Inflammatory macrophage treated with lipopolysaccharide for 1 hour (primary cell): ENCODE data around the gene SLC17A7.
"Not testable (repeated sequence)": the region's sequence is repeated elsewhere in the genome, so short reads cannot be mapped to it uniquely, and the experiment has no call there.

ENCODE experiments used
- DNase-seq, 2 donors: peaks; one replicate each; pipeline ENCODE4 v3.0.0-alpha.2; 2020 to 2022

SLC17A7 gene

GRCh38 chr19:49441210-49441959 lies at the start of gene SLC17A7:
SLC17A7 (minus strand) TSS chr19:49441527; CDS start chr19:49441379, 148 bp downstream.
- peak in 1 of 2 donors; percentile 49 for DNase-seq

GRCh38 chr19:49490287-49491029 lies 49.1 kb upstream of the SLC17A7 start:
- no peak for DNase-seq

- DNase-seq = no peak
Measured at GRCh38 chr19:49489601-49490167, 48.4 kb upstream of the SLC17A7 start.

GRCh38 chr19:49488863-49489537 lies 47.7 kb upstream of the SLC17A7 start:
- DNase-seq = no peak

- DNase-seq = no peak
Measured at GRCh38 chr19:49488046-49488862, 46.9 kb upstream of the SLC17A7 start.

- peak; percentile 99 to 100 for DNase-seq
Measured at GRCh38 chr19:49487277-49488045, 46.1 kb upstream of the SLC17A7 start, which contains the start of gene RPL13A. RPL13A (plus strand) TSS chr19:49487608; CDS start chr19:49487630, 22 bp downstream.

GRCh38 chr19:49486710-49487276 lies 45.5 kb upstream of the SLC17A7 start:
- DNase-seq = no peak

- no peak for DNase-seq
Measured at GRCh38 chr19:49486232-49486631, 44.9 kb upstream of the SLC17A7 start.

- no peak for DNase-seq
Measured at GRCh38 chr19:49481020-49481683, 39.8 kb upstream of the SLC17A7 start.

- DNase-seq = no peak
Measured at GRCh38 chr19:49479975-49480628, 38.8 kb upstream of the SLC17A7 start.

GRCh38 chr19:49475995-49476880 lies 34.9 kb upstream of the SLC17A7 start:
- peak in 1 of 2 donors; percentile 45 for DNase-seq

GRCh38 chr19:49475191-49475917 lies 34.0 kb upstream of the SLC17A7 start:
- no peak for DNase-seq

GRCh38 chr19:49474542-49474924 lies 33.2 kb upstream of the SLC17A7 start:
- no peak for DNase-seq

- peak; percentile 69 to 87 for DNase-seq
Measured at GRCh38 chr19:49473868-49474541, 32.7 kb upstream of the SLC17A7 start, which contains the start of gene FLT3LG. FLT3LG (plus strand) TSS chr19:49474215; CDS start chr19:49474640, 425 bp downstream.

- not testable (repeated sequence) for DNase-seq
Measured at GRCh38 chr19:49473501-49473867, 32.2 kb upstream of the SLC17A7 start.

- no peak for DNase-seq
Measured at GRCh38 chr19:49472936-49473335, 31.6 kb upstream of the SLC17A7 start.

GRCh38 chr19:49470615-49470978 lies 29.3 kb upstream of the SLC17A7 start:
- no peak for DNase-seq
